HEK293 (cell line): ENCODE results near the gene DMKN.

Experiments used
- CTCF ChIP-seq: fragments of 450-650 bp; formaldehyde crosslinking; IDR thresholded peaks from 2 replicates; pipeline ENCODE4 v1.5.1; 2016; ENCODE audit warnings: missing biosample characterization, missing genetic modification characterization
- GFI1B ChIP-seq: fragments of 450-650 bp; formaldehyde crosslinking; IDR thresholded peaks from 2 replicates; pipeline ENCODE4 v1.5.1; 2016; ENCODE audit warnings: missing biosample characterization, missing genetic modification characterization
- GLIS2 ChIP-seq: fragments of 450-650 bp; formaldehyde crosslinking; IDR thresholded peaks from 2 replicates; pipeline ENCODE4 v1.5.1; 2016; ENCODE audit warnings: missing biosample characterization, missing genetic modification characterization
- TCF7L2 ChIP-seq: IDR thresholded peaks from 2 replicates; pipeline ENCODE4 v1.6.1; 2011; ENCODE audit warnings: low read depth, mild to moderate bottlenecking, inconsistent platforms, low read length, moderate library complexity, borderline replicate concordance
- YY1 ChIP-seq: fragments of 450-650 bp; formaldehyde crosslinking; IDR thresholded peaks from 2 replicates; pipeline ENCODE4 v1.5.1; 2018; ENCODE audit warnings: missing biosample characterization, missing genetic modification characterization
- ZBTB11 ChIP-seq: fragments of 450-650 bp; formaldehyde crosslinking; conservative IDR thresholded peaks from 2 replicates; pipeline ENCODE4 v1.5.1; 2016; ENCODE audit warnings: low read depth, missing biosample characterization, missing genetic modification characterization
- ZFP69B ChIP-seq: fragments of 450-650 bp; formaldehyde crosslinking; IDR thresholded peaks from 2 replicates; pipeline ENCODE4 v1.5.1; 2016; ENCODE audit warnings: missing biosample characterization, missing genetic modification characterization
- ZNF138 ChIP-seq: fragments of 450-650 bp; formaldehyde crosslinking; IDR thresholded peaks from 2 replicates; pipeline ENCODE4 v1.5.1; 2016; ENCODE audit warnings: missing biosample characterization, missing genetic modification characterization, borderline replicate concordance
- ZNF398 ChIP-seq: fragments of 450-650 bp; formaldehyde crosslinking; IDR thresholded peaks from 2 replicates; pipeline ENCODE4 v1.5.1; 2017; ENCODE audit warnings: missing biosample characterization, missing genetic modification characterization
- ZNF488 ChIP-seq: fragments of 450-650 bp; formaldehyde crosslinking; IDR thresholded peaks from 2 replicates; pipeline ENCODE4 v1.5.1; 2016; ENCODE audit warnings: missing biosample characterization, missing genetic modification characterization
- ZNF501 ChIP-seq: fragments of 450-650 bp; formaldehyde crosslinking; IDR thresholded peaks from 2 replicates; pipeline ENCODE4 v1.5.1; 2016; ENCODE audit warnings: missing biosample characterization, missing genetic modification characterization
- ZNF596 ChIP-seq: fragments of 450-650 bp; IDR thresholded peaks from 2 replicates; pipeline ENCODE4 v1.5.0; 2018; ENCODE audit warnings: missing biosample characterization, mild to moderate bottlenecking, missing genetic modification characterization, moderate library complexity

- TF ChIP-seq ZNF398 (tag by site-specific recombination) (no peak), CTCF (tag by site-specific recombination) (no peak), ZFP69B (tag by site-specific recombination) (no peak), ZNF488 (tag by site-specific recombination) (no peak), TCF7L2 (no peak), ZBTB11 (tag by site-specific recombination) (no peak), ZNF501 (tag by site-specific recombination) (no peak), ZNF138 (no peak), ZNF596 (no peak), GLIS2 (no peak), GFI1B (tag by site-specific recombination) (no peak), YY1 (tag by site-specific recombination) (no peak)
Measured at GRCh38 chr19:35561436-35561835, 48.0 kb upstream of the DMKN start.
